H1 (cell line): Measurements from ENCODE around the gene TBC1D20. TPM values are rescaled to one million over a fixed set of nuclear protein-coding genes. Genes with fewer than 3 reads are reported as not detected.

ENCODE experiments used
- CTCF ChIA-PET: fragments of 300-600 bp; sonication (Branson Sonifier 250); formaldehyde crosslinking; loops from one replicate; lab custom pipeline; 2021; ENCODE audit not compliant: partially characterized antibody; lab: Charles Lee
- POLR2A ChIA-PET: fragments of 300-600 bp; sonication (Branson Sonifier 250); formaldehyde crosslinking; loops from one replicate; lab custom pipeline; 2021; ENCODE audit warnings: inconsistent platforms; ENCODE audit not compliant: partially characterized antibody; lab: Charles Lee
- DNase-seq, 2 experiments: peaks; one replicate each; pipeline versions ENCODE4 v3.0.0 to v3.0.0-alpha.2; 2010 to 2022; ENCODE audit warnings: low spot score in 2 of 2, low read depth in 1 of 2, mixed read lengths in 1 of 2
- FAIRE-seq: peaks from 2 replicates; lab custom pipeline; 2011; peaks lifted over from hg19 to GRCh38; lab: Jason Lieb, UNC
- H2AFZ ChIP-seq: 2 replicates; pipeline ENCODE4 v1.8.1; 2012; ENCODE audit warnings: low read length, inconsistent platforms
- H2AK5ac ChIP-seq: 2 replicates; pipeline ENCODE4 v1.6.1; 2013; ENCODE audit warnings: low read depth, low read length
- H2BK120ac ChIP-seq: replicated peaks from 2 replicates; pipeline ENCODE3; 2013; ENCODE audit warnings: low read depth, low read length, inconsistent platforms
- H2BK12ac ChIP-seq: 2 replicates; pipeline ENCODE4 v1.6.1; 2013; ENCODE audit warnings: low read depth, low read length
- H2BK15ac ChIP-seq: 2 replicates; pipeline ENCODE4 v1.6.1; 2013; ENCODE audit warnings: low read length
- H2BK20ac ChIP-seq: 2 replicates; pipeline ENCODE4 v1.6.1; 2013; ENCODE audit warnings: low read length
- H2BK5ac ChIP-seq: 2 replicates; pipeline ENCODE4 v1.6.1; 2013; ENCODE audit warnings: low read depth, low read length
- H3K14ac ChIP-seq: 2 replicates; pipeline ENCODE4 v1.6.1; 2013; ENCODE audit warnings: inconsistent platforms; ENCODE audit not compliant: insufficient read length
- H3K18ac ChIP-seq: 2 replicates; pipeline ENCODE4 v1.6.1; 2013; ENCODE audit warnings: low read length; ENCODE audit errors: extremely low read depth
- H3K23ac ChIP-seq: 2 replicates; pipeline ENCODE4 v1.6.1; 2013; ENCODE audit warnings: inconsistent platforms; ENCODE audit not compliant: insufficient read length
- H3K23me2 ChIP-seq: 2 replicates; pipeline ENCODE4 v1.6.1; 2013; ENCODE audit warnings: low read depth, low read length
- H3K27ac ChIP-seq: 2 replicates; pipeline ENCODE4 v1.6.1; 2011; ENCODE audit warnings: low read depth, low read length, inconsistent platforms
- H3K27me3 ChIP-seq, 4 experiments: replicated peaks in 1 of 4; 1 replicate in 1 of 4; 2 replicates in 3 of 4; pipeline versions ENCODE4 v1.6.1 to v1.8.1; 2011 to 2013; ENCODE audit warnings: low read length in 3 of 4, mild to moderate bottlenecking in 3 of 4, inconsistent platforms in 2 of 4, mixed read lengths in 2 of 4, moderate library complexity in 1 of 4; ENCODE audit not compliant: control insufficient read depth in 3 of 4, insufficient read depth in 3 of 4; ENCODE audit errors: extremely low read depth in 1 of 4
- H3K36me3 ChIP-seq, 4 experiments: 2 replicates each; pipeline versions ENCODE4 v1.6.1 to v1.8.1; 2011 to 2013; ENCODE audit warnings: mild to moderate bottlenecking in 4 of 4, low read length in 3 of 4, moderate library complexity in 2 of 4, control low read depth in 1 of 4, inconsistent platforms in 1 of 4; ENCODE audit not compliant: insufficient read depth in 4 of 4, control insufficient read depth in 2 of 4
- H3K4ac ChIP-seq: replicated peaks from 2 replicates; pipeline ENCODE3; 2013; ENCODE audit warnings: low read length, low read depth, mixed read lengths, inconsistent platforms; ENCODE audit not compliant: insufficient read length
- H3K4me1 ChIP-seq, 4 experiments: replicated peaks in 1 of 4; 1 replicate in 1 of 4; 2 replicates in 3 of 4; pipeline versions ENCODE4 v1.6.1 to v1.8.1; 2011 to 2013; ENCODE audit warnings: low read length in 3 of 4, inconsistent platforms in 2 of 4, mixed read lengths in 1 of 4; ENCODE audit not compliant: insufficient read depth in 4 of 4, control insufficient read depth in 3 of 4
- H3K4me2 ChIP-seq, 2 experiments: 2 replicates each; pipeline versions ENCODE4 v1.6.1 to v1.8.1; 2011 to 2013; ENCODE audit warnings: low read depth in 2 of 2, low read length in 2 of 2, control low read depth in 1 of 2, inconsistent platforms in 1 of 2, mild to moderate bottlenecking in 1 of 2; ENCODE audit not compliant: insufficient read depth in 1 of 2
- H3K4me3 ChIP-seq, 4 experiments: fragments of 200-600, 300-600 bp in 1 of 4; sonication (generic), shearing (Covaris generic), sonication (Bioruptor Twin) in 1 of 4; 2 replicates each; pipeline versions ENCODE4 v1.5.1 to v1.8.1; 2011 to 2016; ENCODE audit warnings: low read length in 4 of 4, low read depth in 3 of 4, control low read depth in 2 of 4, inconsistent platforms in 2 of 4, mild to moderate bottlenecking in 2 of 4, mixed read lengths in 1 of 4, moderate library complexity in 1 of 4; ENCODE audit not compliant: insufficient read depth in 2 of 4; ENCODE audit errors: extremely low read depth in 1 of 4
- H3K56ac ChIP-seq: replicated peaks from 2 replicates; pipeline ENCODE3; 2013; ENCODE audit warnings: low read depth, mild to moderate bottlenecking, mixed read lengths, low read length, inconsistent platforms; ENCODE audit not compliant: insufficient read length
- H3K79me1 ChIP-seq: 2 replicates; pipeline ENCODE4 v1.6.1; 2013; ENCODE audit warnings: low read depth, low read length, control low read depth
- H3K79me2 ChIP-seq, 2 experiments: 2 replicates each; pipeline versions ENCODE4 v1.6.1 to v1.8.1; 2012 to 2013; ENCODE audit warnings: low read length in 2 of 2, mild to moderate bottlenecking in 2 of 2, inconsistent platforms in 1 of 2; ENCODE audit not compliant: insufficient read depth in 2 of 2, control insufficient read depth in 1 of 2
- H3K9ac ChIP-seq, 4 experiments: replicated peaks in 1 of 4; 1 replicate in 1 of 4; 2 replicates in 3 of 4; pipeline versions ENCODE4 v1.6.1 to v1.8.1; 2011 to 2013; ENCODE audit warnings: low read depth in 3 of 4, low read length in 3 of 4, control low read depth in 2 of 4, mild to moderate bottlenecking in 2 of 4, moderate library complexity in 2 of 4, inconsistent platforms in 1 of 4; ENCODE audit errors: extremely low read depth in 1 of 4
- H3K9me3 ChIP-seq, 2 experiments: 2 replicates each; pipeline versions ENCODE4 v1.6.1 to v1.8.1; 2012 to 2013; ENCODE audit warnings: mild to moderate bottlenecking in 2 of 2, moderate library complexity in 2 of 2, control low read depth in 1 of 2, inconsistent platforms in 1 of 2, low read depth in 1 of 2, low read length in 1 of 2, mixed read lengths in 1 of 2; ENCODE audit not compliant: insufficient read depth in 2 of 2
- H4K20me1 ChIP-seq, 2 experiments: replicated peaks in 1 of 2; 2 replicates each; pipeline versions ENCODE3 to v1.8.1; 2011 to 2013; ENCODE audit warnings: inconsistent platforms in 2 of 2, low read length in 2 of 2, mild to moderate bottlenecking in 1 of 2; ENCODE audit not compliant: insufficient read depth in 2 of 2, control insufficient read depth in 1 of 2
- H4K5ac ChIP-seq: 2 replicates; pipeline ENCODE4 v1.6.1; 2013; ENCODE audit warnings: low read length, low read depth, mixed read lengths, inconsistent platforms; ENCODE audit not compliant: insufficient read length
- H4K8ac ChIP-seq: 2 replicates; pipeline ENCODE4 v1.8.0; 2013; ENCODE audit warnings: mild to moderate bottlenecking, moderate library complexity, low read length, inconsistent platforms; ENCODE audit not compliant: insufficient read depth; ENCODE audit errors: extremely low read depth
- H4K91ac ChIP-seq: replicated peaks from 2 replicates; pipeline ENCODE3; 2013; ENCODE audit warnings: low read length, mixed read lengths, inconsistent platforms; ENCODE audit not compliant: insufficient read length
- BCL11A ChIP-seq, 2 experiments: IDR thresholded peaks; one replicate each; pipeline ENCODE4 v1.6.1; 2011; ENCODE audit warnings: low read depth in 2 of 2, low read length in 2 of 2, mild to moderate bottlenecking in 2 of 2
- HDAC2 ChIP-seq, 2 experiments: fragments of 300-600 bp in 1 of 2; sonication (generic) in 1 of 2; IDR thresholded peaks; 2 replicates each; pipeline ENCODE4 v1.6.1; 2011 to 2012; ENCODE audit warnings: low read depth in 2 of 2, low read length in 2 of 2, mild to moderate bottlenecking in 2 of 2, moderate library complexity in 2 of 2, borderline replicate concordance in 1 of 2, inconsistent platforms in 1 of 2
- JUND ChIP-seq: IDR thresholded peaks from 2 replicates; pipeline ENCODE4 v1.6.1; 2011; ENCODE audit warnings: mild to moderate bottlenecking, improper control_type of control experiment, low read length
- KDM1A ChIP-seq: fragments of 200-600, 300-600 bp; sonication (generic); IDR thresholded peaks from 2 replicates; pipeline ENCODE4 v1.7.1; 2016; ENCODE audit warnings: mild to moderate bottlenecking, low read length, borderline replicate concordance
- KDM4A ChIP-seq: IDR thresholded peaks from one replicate; pipeline ENCODE4 v1.7.1; 2012; ENCODE audit warnings: low read depth, mild to moderate bottlenecking, moderate library complexity, low read length, inconsistent platforms; ENCODE audit not compliant: severe bottlenecking
- MAFK ChIP-seq: IDR thresholded peaks from 2 replicates; pipeline ENCODE4 v1.6.1; 2012; ENCODE audit warnings: low read depth, mild to moderate bottlenecking, improper control_type of control experiment, low read length
- POLR2A ChIP-seq, 2 experiments: IDR thresholded peaks; 1 replicate in 1 of 2; 2 replicates in 1 of 2; pipeline ENCODE4 v1.6.1; 2011; ENCODE audit warnings: low read depth in 2 of 2, low read length in 2 of 2, mild to moderate bottlenecking in 2 of 2; ENCODE audit errors: control extremely low read depth in 1 of 2
- POLR2AphosphoS5 ChIP-seq: IDR thresholded peaks from 2 replicates; pipeline ENCODE4 v1.6.1; 2011; ENCODE audit warnings: low read depth, low read length
- POU5F1 ChIP-seq: IDR thresholded peaks from 2 replicates; pipeline ENCODE4 v1.6.1; 2011; ENCODE audit warnings: low read depth, mild to moderate bottlenecking, low read length, moderate library complexity
- RBBP5 ChIP-seq: IDR thresholded peaks from 2 replicates; pipeline ENCODE4 v1.7.1; 2012; ENCODE audit warnings: low read depth, mild to moderate bottlenecking, inconsistent platforms, low read length, moderate library complexity, borderline replicate concordance
- SP4 ChIP-seq: IDR thresholded peaks from 2 replicates; pipeline ENCODE4 v1.6.1; 2012; ENCODE audit warnings: low read length, inconsistent platforms
- TAF1 ChIP-seq: IDR thresholded peaks from 2 replicates; pipeline ENCODE4 v1.6.1; 2011; ENCODE audit warnings: mild to moderate bottlenecking, low read depth, low read length
- TBP ChIP-seq: IDR thresholded peaks from 2 replicates; pipeline ENCODE4 v1.6.1; 2011; ENCODE audit warnings: low read depth, low read length, improper control_type of control experiment
- YY1 ChIP-seq: IDR thresholded peaks from 2 replicates; pipeline ENCODE4 v1.6.1; 2011; ENCODE audit warnings: low read depth, mild to moderate bottlenecking, low read length
- WGBS, 2 experiments: shearing (Covaris generic) in 1 of 2; methylation state at CpG; one replicate each; pipeline versions ENCODE4 v1.1.6 to v1.1.7; 2013 to 2015; ENCODE audit warnings: low lambda C conversion rate in 2 of 2, mixed read lengths in 2 of 2, inconsistent platforms in 1 of 2, low coverage in 1 of 2, missing lambda C conversion rate in 1 of 2; ENCODE audit not compliant: insufficient replicate concordance in 2 of 2, insufficient coverage in 1 of 2, insufficient read length in 1 of 2; ENCODE audit errors: extremely low coverage in 1 of 2, missing lambda C conversion rate in 1 of 2; 5-methylcytosine and 5-hydroxymethylcytosine counted together
- polyA plus RNA-seq, 7 experiments: library from polyadenylated mRNA; depleted of rRNA in 3 of 7; stranded (reverse) in 5 of 7; unstranded in 2 of 7; fragments of >200 nt in 5 of 7; fragments of 200-250 nt in 2 of 7; gene quantifications; 1 replicate in 5 of 7; 2 replicates in 1 of 7; 4 replicates in 1 of 7; pipeline versions ENCODE4 v1.2.1 to v1.2.3, GENCODE V29; 2011 to 2013; ENCODE audit warnings: missing spikeins in 2 of 7, mixed read lengths in 2 of 7
- total RNA-seq: library from RNA; stranded (reverse); fragmentation: NEBNext Ultra II Directional; extraction: Animal tissue kit (Norgen Biotek cat#: 25700); gene quantifications from 2 replicates; pipeline ENCODE4 v1.2.1, GENCODE V29; 2021
- TF ChIP-seq, protein P1 (sequence below): IDR thresholded peaks from 2 replicates; pipeline ENCODE4 v1.6.1; 2012; ENCODE audit warnings: inconsistent platforms

The TBC1D20 gene
- total and polyA plus RNA-seq, 2 of the 8 experiments (the other 6 are each of a cell fraction or from before 2014, with no cell fraction given) = 14.5 to 17.1 TPM

DNA sequence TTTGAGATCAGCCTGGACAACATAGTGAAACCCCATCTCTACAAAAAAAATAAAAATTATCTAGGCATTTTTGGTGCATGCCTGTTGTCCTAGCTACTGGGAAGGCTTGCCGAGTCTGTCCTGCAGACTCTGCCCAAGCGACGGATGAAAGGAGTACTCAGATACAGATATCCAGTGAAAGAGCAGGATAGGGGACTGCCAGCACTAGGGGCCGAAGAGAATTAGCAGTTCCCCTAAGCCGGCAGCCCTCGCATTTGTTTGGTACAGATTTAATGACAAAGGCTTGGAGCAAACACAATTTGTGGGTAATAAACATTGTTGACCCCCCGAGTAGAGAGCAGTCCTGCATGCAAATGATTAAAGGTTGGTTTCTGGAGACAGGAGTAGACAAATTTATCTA is 5.4 kb upstream of the TBC1D20 start:
- Histone ChIP-seq H4K5ac (no peak overlapping the region), H2BK12ac (no peak overlapping the region), H4K91ac (no peak overlapping the region), H3K18ac (no peak overlapping the region), H3K23me2 (peaks cover 3% of the 10 kb centered on the region; the same call in 1 of the 2 replicates), H4K20me1 (no peaks in the 10 kb centered on the region), H3K79me2 (no peaks in the 10 kb centered on the region), H2BK5ac (no peak overlapping the region), H2BK120ac (no peak overlapping the region), H3K79me1 (no peaks in the 10 kb centered on the region), H3K9ac (no peak overlapping the region), H3K9me3 (peaks cover 24 to 28% of the 10 kb centered on the region in 2 experiments), H3K23ac (no peak overlapping the region), H3K36me3 (no peaks in the 10 kb centered on the region), H2AK5ac (no peak overlapping the region), H3K4ac (no peak overlapping the region), H3K4me3 (no peak overlapping the region), H3K4me1 (peaks cover 0 to 2% (median 0%) of the 10 kb centered on the region in 4 experiments; a peak in 2 of 7 replicates), H3K4me2 (no peak overlapping the region), H3K56ac (no peak overlapping the region), H3K27me3 (peaks cover 0 to 8% (median 7%) of the 10 kb centered on the region in 4 experiments; a peak in 3 of 7 replicates), H3K27ac (no peak overlapping the region), H3K14ac (no peak overlapping the region), H2BK20ac (no peak overlapping the region), H4K8ac (no peak overlapping the region), H2AFZ (no peak overlapping the region), H2BK15ac (no peak overlapping the region)
- WGBS, 2 experiments = 95% methylated on average over 7 of the region's 7 CpGs; no CpG with 5 or more reads in 1 of the 2 experiments
- POLR2A ChIA-PET = no interaction called here
- FAIRE-seq (no peak), DNase-seq (no peak)
- CTCF ChIA-PET = interaction anchor here (1.1 kb wide), 1 partner anchor 89 kb away, joined by 3 read pairs; no protein-coding TSS in a partner anchor
- TF ChIP-seq YY1 (no peak), JUND (no peak), MAFK (no peak), TBP (no peak), RBBP5 (no peak), SP4 (no peak), BCL11A (IDR thresholded peaks at IDR 0.05; ENCODE audit: low read depth in 2 of 2, low read length in 2 of 2) (no peak), TAF1 (no peak), HDAC2 (IDR thresholded peaks at IDR 0.05; ENCODE audit: borderline replicate concordance in 1 of 2, low read depth in 2 of 2, low read length in 2 of 2) (no peak), POU5F1 (no peak), KDM1A (no peak), POLR2A (IDR thresholded peaks at IDR 0.05; ENCODE audit: control extremely low read depth in 1 of 2, low read depth in 2 of 2, low read length in 2 of 2) (no peak), KDM4A (no peak), POLR2AphosphoS5 (no peak)
- TF ChIP-seq, protein P1, sequence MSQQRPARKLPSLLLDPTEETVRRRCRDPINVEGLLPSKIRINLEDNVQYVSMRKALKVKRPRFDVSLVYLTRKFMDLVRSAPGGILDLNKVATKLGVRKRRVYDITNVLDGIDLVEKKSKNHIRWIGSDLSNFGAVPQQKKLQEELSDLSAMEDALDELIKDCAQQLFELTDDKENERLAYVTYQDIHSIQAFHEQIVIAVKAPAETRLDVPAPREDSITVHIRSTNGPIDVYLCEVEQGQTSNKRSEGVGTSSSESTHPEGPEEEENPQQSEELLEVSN = no peak
